Lung (tissue), 12 donors: Measurements from ENCODE around the gene MATN1. TPM values are rescaled to one million over a fixed set of nuclear protein-coding genes. Genes with fewer than 3 reads are reported as not detected.

Experiments
- ATAC-seq: fragments of 200-7000 bp; cut with Tn5 transposase; one replicate; pipeline ENCODE4 v1.9.1; 2020; ENCODE audit warnings: moderate number of reproducible peaks; ENCODE audit not compliant: insufficient read depth, low FRiP score
- DNase-seq, 3 donors: peaks; one replicate each; pipeline ENCODE4 v3.0.0-alpha.2; 2013 to 2017
- H3K27ac ChIP-seq, 2 donors: one replicate each; pipeline ENCODE4 v1.5.1; 2013; ENCODE audit warnings: mild to moderate bottlenecking in 2 of 2, moderate library complexity in 2 of 2, control low read depth in 1 of 2, inconsistent platforms in 1 of 2, low read depth in 1 of 2, low read length in 1 of 2
- H3K27me3 ChIP-seq, 3 donors: one replicate each; pipeline ENCODE4 v1.5.1; 2013; ENCODE audit warnings: low read length in 2 of 3; ENCODE audit not compliant: control insufficient read depth in 3 of 3, insufficient read depth in 3 of 3
- H3K36me3 ChIP-seq, 4 donors: one replicate each; pipeline ENCODE4 v1.5.1; 2013; ENCODE audit warnings: low read length in 4 of 4, mild to moderate bottlenecking in 1 of 4, moderate library complexity in 1 of 4; ENCODE audit not compliant: control insufficient read depth in 4 of 4, insufficient read depth in 4 of 4
- H3K4me1 ChIP-seq, 5 donors: one replicate each; pipeline ENCODE4 v1.5.1; 2013; ENCODE audit warnings: low read length in 5 of 5, mild to moderate bottlenecking in 2 of 5, moderate library complexity in 1 of 5; ENCODE audit not compliant: control insufficient read depth in 5 of 5, insufficient read depth in 5 of 5
- H3K4me3 ChIP-seq: one replicate; pipeline ENCODE4 v1.5.1; 2013; ENCODE audit warnings: mild to moderate bottlenecking, control low read depth, moderate library complexity
- H3K9ac ChIP-seq, 2 donors: one replicate each; pipeline ENCODE4 v1.5.1; 2013; ENCODE audit warnings: low read length in 2 of 2, control low read depth in 1 of 2; ENCODE audit not compliant: insufficient read depth in 1 of 2
- H3K9me3 ChIP-seq, 4 donors: one replicate each; pipeline ENCODE4 v1.5.1; 2013; ENCODE audit warnings: low read length in 3 of 4, mild to moderate bottlenecking in 1 of 4, moderate library complexity in 1 of 4; ENCODE audit not compliant: control insufficient read depth in 4 of 4, insufficient read depth in 3 of 4
- CTCF ChIP-seq: IDR thresholded peaks from 2 replicates; pipeline ENCODE4 v1.5.1; 2012; ENCODE audit warnings: mild to moderate bottlenecking; ENCODE audit errors: control extremely low read depth, extremely low read depth
- WGBS, 2 donors: extraction: QIAGEN DNeasy Blood & Tissue Kit; methylation state at CpG; one replicate each; pipeline ENCODE4 v1.1.7; 2013; 5-methylcytosine and 5-hydroxymethylcytosine counted together
- polyA plus RNA-seq, 2 donors: library from polyadenylated mRNA; stranded (reverse); fragments of 200-250 nt; gene quantifications; one replicate each; pipeline ENCODE4 v1.2.1, GENCODE V29; 2013
- total RNA-seq, 2 donors: library from RNA; depleted of rRNA in 1 of 2; stranded (reverse); fragments of >200 nt in 1 of 2; gene quantifications; one replicate each; pipeline ENCODE4 v1.2.1, GENCODE V29; 2014 to 2021
- donor health status: control.
- donor health status: control.
- donor health status: Bipolar disorder and iron deficiency.
- donor health status: healthy.
- donor health status: DM: yes; HTN: yes; CAD: no.

The MATN1 gene
- total and polyA plus RNA-seq, 4 donors: 0.15 to 0.57 (median 0.17) TPM

DNA sequence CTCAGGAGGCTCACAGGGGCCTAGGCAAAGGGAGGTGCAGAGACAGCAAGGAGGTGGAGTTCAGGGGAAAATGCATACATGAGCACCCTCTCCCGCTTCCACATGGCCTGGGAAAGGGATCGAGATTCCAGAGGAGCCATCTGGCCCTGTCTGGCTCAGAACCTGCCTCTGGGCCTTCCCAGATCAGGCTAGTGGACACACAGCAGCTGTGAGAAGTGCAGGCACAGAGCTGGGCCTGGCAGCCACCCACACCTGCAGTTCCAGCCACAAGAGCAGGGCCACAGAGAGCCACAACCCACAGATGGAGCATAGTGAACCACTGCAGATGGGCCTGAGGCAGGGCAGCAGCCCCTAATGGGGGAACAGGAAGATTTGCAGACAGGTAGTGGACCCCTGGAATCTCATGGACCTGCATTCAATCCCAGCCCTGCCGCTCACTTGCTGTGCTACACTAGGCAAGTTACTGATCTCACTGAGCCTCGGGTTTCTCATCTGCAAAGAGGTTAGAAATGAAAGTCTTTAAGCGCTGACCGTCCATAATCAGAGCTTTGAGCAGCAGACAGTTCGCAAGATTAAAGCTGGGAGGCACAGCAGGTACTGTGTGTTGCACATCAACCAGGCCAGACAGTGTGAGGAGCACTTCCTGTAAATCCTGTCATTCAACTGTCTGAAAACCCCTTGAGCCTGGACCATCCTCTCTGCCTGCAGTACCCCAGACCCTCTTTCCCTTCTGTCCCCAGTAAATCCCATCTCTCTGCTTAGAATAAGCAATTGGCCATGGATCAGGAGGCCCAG is 58.0 kb downstream of the MATN1 start:
- no peak for ATAC-seq
- no peak overlapping the region for H3K4me3 ChIP-seq
- no peaks in the 10 kb centered on the region for H3K27me3 ChIP-seq
- H3K4me1 ChIP-seq: peaks cover 0 to 15% (median 0%) of the 10 kb centered on the region in 5 donors
- no peak overlapping the region for H3K27ac ChIP-seq
- DNase-seq: no peak
- no peak for TF ChIP-seq CTCF
- no peaks in the 10 kb centered on the region for H3K9me3 ChIP-seq
- H3K36me3 ChIP-seq: no peaks in the 10 kb centered on the region
- no peak overlapping the region for H3K9ac ChIP-seq
- WGBS, 2 donors: 84 to 95% methylated on average over 7 of the region's 7 CpGs

GRCh38 chr1:30664103-30664755 is 59.2 kb downstream of the MATN1 start:
- DNase-seq (no peak), ATAC-seq (no peak)
- Histone ChIP-seq H3K9me3 (no peaks in the 10 kb centered on the region), H3K27ac (no peak overlapping the region), H3K36me3 (no peaks in the 10 kb centered on the region), H3K4me1 (peaks cover 0 to 15% (median 0%) of the 10 kb centered on the region in 5 donors), H3K27me3 (no peaks in the 10 kb centered on the region), H3K4me3 (no peak overlapping the region), H3K9ac (no peak overlapping the region)
- WGBS, 2 donors: 80 to 90% methylated on average over 17 of the region's 17 CpGs
- TF ChIP-seq CTCF: no peak

- peaks cover 0 to 15% (median 0%) of the 10 kb centered on the region in 5 donors for H3K4me1 ChIP-seq
- H3K27ac ChIP-seq: no peak overlapping the region
- H3K36me3 ChIP-seq: no peaks in the 10 kb centered on the region
- WGBS, 2 donors: 61 to 76% methylated on average over 13 of the region's 13 CpGs
- TF ChIP-seq CTCF: no peak
- ATAC-seq (no peak), DNase-seq (no peak)
- H3K4me3 ChIP-seq: no peak overlapping the region
- H3K9me3 ChIP-seq: no peaks in the 10 kb centered on the region
- H3K27me3 ChIP-seq: no peaks in the 10 kb centered on the region
- H3K9ac ChIP-seq: no peak overlapping the region
These were observed 59.7 kb downstream of the MATN1 start for GRCh38 chr1:30663596-30664091.
